ENCODE measurements around the gene SULT2A1. TPM values are rescaled to one million over a fixed set of nuclear protein-coding genes. Genes with fewer than 3 reads are reported as not detected.

SULT2A1 gene
- total RNA-seq, 4 donors from 2014 or later = not detected

DNA sequence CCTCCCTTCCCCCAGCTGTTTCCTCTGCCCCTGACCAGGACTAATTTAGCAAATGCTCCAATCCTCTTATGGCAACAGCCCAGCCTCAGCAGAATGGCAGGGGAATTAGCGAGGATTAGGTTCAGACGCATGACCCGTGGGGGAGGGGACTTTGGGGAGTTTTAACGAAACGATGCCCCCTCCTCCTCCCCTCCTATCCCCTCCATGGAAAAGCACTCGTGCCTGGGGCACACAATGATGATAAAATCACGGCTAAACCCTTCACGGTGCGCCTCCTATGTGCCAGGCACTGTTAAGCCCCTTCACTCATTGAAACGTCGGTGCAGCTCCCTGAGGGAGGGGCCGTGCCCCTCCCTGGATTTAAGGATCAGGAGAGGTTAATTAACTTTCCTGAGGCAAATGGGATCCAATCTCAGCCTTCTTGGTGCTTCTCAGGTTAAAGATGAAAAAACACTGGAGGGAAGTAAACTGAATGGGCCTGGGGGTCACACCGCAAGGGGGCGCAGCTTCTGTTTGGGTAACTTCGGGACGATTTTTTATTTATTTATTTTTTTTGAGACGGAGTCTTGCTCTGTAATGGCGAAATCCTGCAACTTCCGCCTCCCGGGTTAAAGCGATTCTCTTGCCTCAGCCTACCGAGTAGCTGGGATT lies 37.2 kb downstream of the SULT2A1 start:
- intact Hi-C loops (cut with DNase I) = no loop called here
- whole genome bisulfite sequencing, 2 donors = 3 to 6% methylated on average over 11 to 22 of the region's 22 CpGs
- no peak overlapping the region for H3K27ac ChIP-seq
- H3K27me3 ChIP-seq = peaks cover 0 to 66% (median 10%) of the 10 kb centered on the region in 4 donors
- peaks cover 3 to 8% (median 6%) of the 10 kb centered on the region in 3 donors for H3K4me1 ChIP-seq
- no peaks in the 10 kb centered on the region for H3K9me3 ChIP-seq
- DNase-seq = no peak
- no peaks in the 10 kb centered on the region for H3K36me3 ChIP-seq
- TF ChIP-seq POLR2A (IDR thresholded peaks at IDR 0.05) = no peak
- TF ChIP-seq, protein P1, sequence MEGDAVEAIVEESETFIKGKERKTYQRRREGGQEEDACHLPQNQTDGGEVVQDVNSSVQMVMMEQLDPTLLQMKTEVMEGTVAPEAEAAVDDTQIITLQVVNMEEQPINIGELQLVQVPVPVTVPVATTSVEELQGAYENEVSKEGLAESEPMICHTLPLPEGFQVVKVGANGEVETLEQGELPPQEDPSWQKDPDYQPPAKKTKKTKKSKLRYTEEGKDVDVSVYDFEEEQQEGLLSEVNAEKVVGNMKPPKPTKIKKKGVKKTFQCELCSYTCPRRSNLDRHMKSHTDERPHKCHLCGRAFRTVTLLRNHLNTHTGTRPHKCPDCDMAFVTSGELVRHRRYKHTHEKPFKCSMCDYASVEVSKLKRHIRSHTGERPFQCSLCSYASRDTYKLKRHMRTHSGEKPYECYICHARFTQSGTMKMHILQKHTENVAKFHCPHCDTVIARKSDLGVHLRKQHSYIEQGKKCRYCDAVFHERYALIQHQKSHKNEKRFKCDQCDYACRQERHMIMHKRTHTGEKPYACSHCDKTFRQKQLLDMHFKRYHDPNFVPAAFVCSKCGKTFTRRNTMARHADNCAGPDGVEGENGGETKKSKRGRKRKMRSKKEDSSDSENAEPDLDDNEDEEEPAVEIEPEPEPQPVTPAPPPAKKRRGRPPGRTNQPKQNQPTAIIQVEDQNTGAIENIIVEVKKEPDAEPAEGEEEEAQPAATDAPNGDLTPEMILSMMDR (IDR thresholded peaks at IDR 0.05) = peak in 2 of 6 experiments; percentile 16 to 19
- no peak overlapping the region for H3K4me3 ChIP-seq

DNA sequence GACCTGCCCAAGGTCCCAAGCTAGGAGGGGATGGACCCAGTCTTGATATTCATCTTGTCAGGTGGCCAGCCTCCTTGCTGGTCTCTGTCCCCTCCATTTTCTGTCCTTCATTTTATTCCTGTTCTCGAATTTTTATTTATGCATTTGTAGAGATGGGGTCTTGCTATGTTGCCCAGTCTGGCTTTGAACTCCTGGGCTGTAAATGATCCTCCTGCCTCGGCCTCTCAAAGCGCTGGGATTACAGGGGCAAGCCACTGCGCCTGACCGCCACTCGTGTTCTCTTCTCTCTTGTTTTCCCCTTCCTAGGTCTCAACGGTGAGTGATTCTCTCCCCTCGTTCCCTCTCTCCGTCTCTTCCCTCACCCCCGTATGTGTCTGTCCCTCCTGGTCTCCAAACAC lies 37.7 kb downstream of the SULT2A1 start:
- peaks cover 0 to 66% (median 10%) of the 10 kb centered on the region in 4 donors for H3K27me3 ChIP-seq
- H3K27ac ChIP-seq = no peak overlapping the region
- no peak overlapping the region for H3K4me3 ChIP-seq
- H3K4me1 ChIP-seq = peaks cover 3 to 8% (median 6%) of the 10 kb centered on the region in 3 donors
- TF ChIP-seq, protein P1 (IDR thresholded peaks at IDR 0.05) = no peak
- TF ChIP-seq POLR2A (IDR thresholded peaks at IDR 0.05) = no peak
- no peaks in the 10 kb centered on the region for H3K9me3 ChIP-seq
- DNase-seq = no peak
- intact Hi-C loops (cut with DNase I) = no loop called here
- H3K36me3 ChIP-seq = no peaks in the 10 kb centered on the region
- WGBS, 2 donors = 52 to 58% methylated on average over 10 of the region's 10 CpGs

DNA sequence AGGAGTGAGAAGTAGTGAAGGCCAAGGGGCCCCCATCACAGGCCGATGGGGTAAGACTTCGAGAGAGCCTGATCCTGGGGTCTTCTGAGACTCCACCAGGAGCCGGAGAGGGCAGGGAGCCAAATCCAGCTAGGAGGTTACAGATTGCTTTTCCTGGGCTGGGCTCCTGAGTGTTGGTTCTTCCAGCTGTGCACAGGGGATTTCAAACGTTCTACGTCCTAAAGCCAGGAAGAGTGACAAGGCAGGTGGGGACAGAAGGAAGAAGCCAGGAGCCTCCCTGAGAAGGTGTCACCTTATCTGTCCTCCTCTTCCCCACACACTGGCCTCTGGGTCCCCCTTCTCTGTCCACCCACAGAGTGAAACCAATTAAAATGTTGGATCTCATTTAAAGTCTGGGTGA lies 43.2 kb downstream of the SULT2A1 start:
- Histone ChIP-seq H3K4me1 (no peaks in the 10 kb centered on the region), H3K4me3 (no peak overlapping the region), H3K36me3 (no peaks in the 10 kb centered on the region), H3K27me3 (peaks cover 0 to 52% (median 0%) of the 10 kb centered on the region in 4 donors), H3K27ac (no peak overlapping the region), H3K9me3 (no peaks in the 10 kb centered on the region)
- intact Hi-C loops (cut with DNase I) = no loop called here
- TF ChIP-seq POLR2A (IDR thresholded peaks at IDR 0.05) = no peak
- TF ChIP-seq, protein P1 (IDR thresholded peaks at IDR 0.05) = no peak
- DNase-seq = no peak
- WGBS, 2 donors = 46 to 56% methylated on average over 5 of the region's 5 CpGs

DNA sequence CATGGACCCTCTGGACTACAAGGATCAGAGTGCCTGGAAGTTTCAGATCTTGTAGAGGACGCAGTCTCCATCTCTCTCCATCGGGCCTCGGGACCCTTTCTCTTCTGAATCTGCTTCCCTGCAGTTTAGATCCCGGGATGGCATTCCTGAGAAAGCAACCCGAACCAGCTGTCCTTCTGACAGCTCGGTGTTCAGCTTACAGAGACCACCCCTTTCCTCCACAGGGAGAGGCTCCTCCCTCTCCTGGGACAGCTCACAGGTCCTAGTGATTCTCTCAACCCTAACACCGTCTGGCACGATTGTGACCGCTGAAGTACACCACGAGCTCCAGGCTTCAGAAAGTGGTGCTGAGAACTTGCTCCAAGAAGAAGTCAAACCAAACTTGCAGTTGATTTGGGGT lies 46.2 kb downstream of the SULT2A1 start:
- DNase-seq = no peak
- no peaks in the 10 kb centered on the region for H3K9me3 ChIP-seq
- intact Hi-C loops (cut with DNase I) = no loop called here
- peaks cover 0 to 49% (median 0%) of the 10 kb centered on the region in 4 donors for H3K27me3 ChIP-seq
- H3K27ac ChIP-seq = no peak overlapping the region
- 30 to 33% methylated on average over 7 to 9 of the region's 10 CpGs for WGBS, 2 donors
- no peak for TF ChIP-seq POLR2A (IDR thresholded peaks at IDR 0.05)
- TF ChIP-seq, protein P1 (IDR thresholded peaks at IDR 0.05) = no peak
- no peak overlapping the region for H3K4me3 ChIP-seq
- H3K36me3 ChIP-seq = no peaks in the 10 kb centered on the region
- no peaks in the 10 kb centered on the region for H3K4me1 ChIP-seq

DNA sequence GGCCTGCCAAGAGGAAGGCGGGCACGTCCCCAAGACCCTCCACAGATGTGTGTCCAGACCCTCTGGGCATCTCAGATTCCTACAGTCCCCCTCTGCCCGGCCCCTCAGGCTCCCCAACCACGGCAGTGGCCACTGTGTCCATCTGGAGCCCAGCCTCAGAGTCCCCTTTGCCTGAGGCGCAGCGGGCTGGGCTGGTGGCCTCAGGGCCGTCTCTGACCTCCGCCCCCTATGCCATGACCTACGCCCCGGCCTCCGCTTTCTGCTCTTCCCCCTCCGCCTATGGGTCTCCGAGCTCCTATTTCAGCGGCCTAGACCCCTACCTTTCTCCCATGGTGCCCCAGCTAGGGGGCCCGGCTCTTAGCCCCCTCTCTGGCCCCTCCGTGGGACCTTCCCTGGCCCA lies 46.7 kb downstream of the SULT2A1 start:
- intact Hi-C loops (cut with DNase I) = no loop called here
- 72 to 76% methylated on average over 7 to 15 of the region's 16 CpGs for WGBS, 2 donors
- Histone ChIP-seq H3K4me3 (no peak overlapping the region), H3K36me3 (no peaks in the 10 kb centered on the region), H3K27ac (no peak overlapping the region), H3K9me3 (no peaks in the 10 kb centered on the region), H3K4me1 (no peaks in the 10 kb centered on the region), H3K27me3 (peaks cover 0 to 46% (median 0%) of the 10 kb centered on the region in 4 donors)
- no peak for DNase-seq
- TF ChIP-seq, protein P1 (IDR thresholded peaks at IDR 0.05) = no peak
- TF ChIP-seq POLR2A (IDR thresholded peaks at IDR 0.05) = no peak
